Neural crest cell (in vitro differentiated cells): ENCODE measurements around the gene LYSMD2. TPM values are rescaled to one million over a fixed set of nuclear protein-coding genes. Genes with fewer than 3 reads are reported as not detected.
A peak's percentile ranks its signal among the peaks of the same experiment; 100 is the strongest.

ENCODE experiments used
- DNase-seq: peaks from one replicate; pipeline ENCODE4 v3.0.0; 2021; ENCODE audit warnings: low read depth, mixed read lengths, low spot score
- H3K27ac Mint-ChIP-seq: one replicate; pipeline ENCODE4 v1.8.0; 2021; ENCODE audit warnings: mild to moderate bottlenecking, mixed read lengths; ENCODE audit not compliant: unreplicated experiment
- H3K27me3 Mint-ChIP-seq: 2 replicates; pipeline ENCODE4 v1.8.0; 2021; ENCODE audit warnings: low read depth, mild to moderate bottlenecking, mixed read lengths
- H3K36me3 Mint-ChIP-seq: 2 replicates; pipeline ENCODE4 v1.8.0; 2021; ENCODE audit warnings: low read depth, mild to moderate bottlenecking, mixed read lengths
- H3K4me1 Mint-ChIP-seq: 2 replicates; pipeline ENCODE4 v1.8.0; 2021; ENCODE audit warnings: mixed read lengths
- H3K4me3 Mint-ChIP-seq: one replicate; pipeline ENCODE4 v1.8.0; 2021; ENCODE audit warnings: mild to moderate bottlenecking, mixed read lengths
- H3K9me3 Mint-ChIP-seq: 2 replicates; pipeline ENCODE4 v1.8.0; 2021; ENCODE audit warnings: mixed read lengths
- total RNA-seq: library from RNA; stranded (reverse); gene quantifications from 2 replicates; pipeline ENCODE4 v1.2.1, GENCODE V29; 2021
- TF ChIP-seq, protein P1 (sequence below): fragments of 200-600 bp; sonication (generic); conservative IDR thresholded peaks from 2 replicates; pipeline ENCODE4 v1.5.0; 2021; ENCODE audit warnings: antibody characterized with exemption, mild to moderate bottlenecking

LYSMD2 gene
- total RNA-seq, 1 donor from 2014 or later, result 2.4 TPM

DNA sequence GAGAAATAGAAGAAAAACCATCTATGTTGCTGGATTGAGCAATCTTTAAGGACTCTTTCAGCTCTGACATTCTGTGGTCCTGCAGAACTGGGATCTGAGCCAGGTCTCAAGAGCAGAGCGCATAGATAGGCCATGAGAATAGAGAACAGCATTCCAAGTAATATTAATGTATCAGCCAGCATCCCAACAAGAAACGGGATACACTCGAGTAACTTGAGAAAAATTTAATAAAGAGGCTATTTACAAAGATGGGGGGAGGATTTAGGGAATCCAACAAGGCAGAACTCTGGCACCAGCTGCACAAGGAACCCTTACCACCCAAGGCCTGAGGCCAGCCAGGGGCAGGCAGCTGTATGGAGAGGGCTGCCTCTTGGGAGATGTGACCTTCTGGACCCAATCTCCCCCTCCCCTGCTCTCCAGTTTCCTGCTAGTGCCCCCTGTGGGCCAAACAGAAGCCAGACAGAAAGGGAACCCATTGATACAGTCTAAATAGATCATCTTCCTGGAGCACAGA, 22.2 kb upstream of the LYSMD2 start:
- TF ChIP-seq, protein P1, sequence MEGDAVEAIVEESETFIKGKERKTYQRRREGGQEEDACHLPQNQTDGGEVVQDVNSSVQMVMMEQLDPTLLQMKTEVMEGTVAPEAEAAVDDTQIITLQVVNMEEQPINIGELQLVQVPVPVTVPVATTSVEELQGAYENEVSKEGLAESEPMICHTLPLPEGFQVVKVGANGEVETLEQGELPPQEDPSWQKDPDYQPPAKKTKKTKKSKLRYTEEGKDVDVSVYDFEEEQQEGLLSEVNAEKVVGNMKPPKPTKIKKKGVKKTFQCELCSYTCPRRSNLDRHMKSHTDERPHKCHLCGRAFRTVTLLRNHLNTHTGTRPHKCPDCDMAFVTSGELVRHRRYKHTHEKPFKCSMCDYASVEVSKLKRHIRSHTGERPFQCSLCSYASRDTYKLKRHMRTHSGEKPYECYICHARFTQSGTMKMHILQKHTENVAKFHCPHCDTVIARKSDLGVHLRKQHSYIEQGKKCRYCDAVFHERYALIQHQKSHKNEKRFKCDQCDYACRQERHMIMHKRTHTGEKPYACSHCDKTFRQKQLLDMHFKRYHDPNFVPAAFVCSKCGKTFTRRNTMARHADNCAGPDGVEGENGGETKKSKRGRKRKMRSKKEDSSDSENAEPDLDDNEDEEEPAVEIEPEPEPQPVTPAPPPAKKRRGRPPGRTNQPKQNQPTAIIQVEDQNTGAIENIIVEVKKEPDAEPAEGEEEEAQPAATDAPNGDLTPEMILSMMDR, result no peak
- Mint-ChIP-seq H3K27ac (no peak overlapping the region), H3K4me1 (peaks cover 17% of the 10 kb centered on the region), H3K4me3 (no peak overlapping the region), H3K27me3 (no peaks in the 10 kb centered on the region), H3K36me3 (peaks cover 4% of the 10 kb centered on the region), H3K9me3 (no peaks in the 10 kb centered on the region)
- no peak for DNase-seq

DNA sequence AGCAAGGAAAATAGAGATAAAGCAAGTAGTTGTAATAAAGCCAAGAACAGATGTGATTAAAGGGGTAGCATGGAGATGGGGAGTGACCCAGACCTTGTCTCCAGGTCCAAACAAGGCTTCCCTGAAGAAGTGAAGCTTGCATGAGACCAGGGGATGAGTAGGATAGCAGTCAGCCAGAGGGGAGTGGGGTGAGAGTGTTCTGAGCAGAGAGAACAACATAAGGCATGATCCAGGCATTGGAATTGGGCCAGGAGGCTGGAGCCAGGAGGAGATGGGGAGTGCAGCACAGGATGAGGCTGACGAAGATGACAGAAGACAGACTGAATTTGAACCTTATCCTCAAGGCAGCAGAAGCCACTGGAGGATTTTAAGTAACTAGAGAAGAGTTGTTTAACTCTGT, 21.2 kb upstream of the LYSMD2 start:
- Mint-ChIP-seq H3K9me3 (no peaks in the 10 kb centered on the region), H3K27me3 (peaks cover 5% of the 10 kb centered on the region), H3K4me3 (no peak overlapping the region), H3K27ac (no peak overlapping the region), H3K36me3 (peaks cover 4% of the 10 kb centered on the region), H3K4me1 (peaks cover 11% of the 10 kb centered on the region)
- no peak for DNase-seq
- TF ChIP-seq, protein P1, result no peak

DNA sequence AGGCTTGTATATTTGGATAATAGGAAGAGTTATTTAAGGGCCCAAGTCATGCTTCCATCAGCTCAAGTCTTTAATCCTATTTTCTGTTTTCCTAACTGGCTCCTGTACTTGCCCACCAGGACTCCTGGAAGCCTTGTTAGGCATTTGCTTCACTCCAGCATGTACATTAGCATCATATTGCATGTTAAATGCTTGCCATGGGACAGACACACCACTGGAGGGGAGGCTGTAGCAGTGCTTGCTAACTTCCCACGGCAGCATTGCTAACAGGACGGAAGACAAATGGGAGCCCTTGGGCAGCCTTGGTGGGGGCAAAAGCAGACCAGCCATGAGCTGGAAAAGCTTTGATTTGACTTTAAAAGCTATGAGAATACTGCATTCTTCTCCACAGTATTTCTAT, 20.0 kb upstream of the LYSMD2 start:
- H3K36me3 Mint-ChIP-seq, result peaks cover 4% of the 10 kb centered on the region
- peak overlapping the region; percentile 50 for H3K4me3 Mint-ChIP-seq
- H3K4me1 Mint-ChIP-seq, result peaks cover 23% of the 10 kb centered on the region
- TF ChIP-seq, protein P1, result no peak
- H3K9me3 Mint-ChIP-seq, result no peaks in the 10 kb centered on the region
- no peak for DNase-seq
- H3K27ac Mint-ChIP-seq, result no peak overlapping the region
- H3K27me3 Mint-ChIP-seq, result peaks cover 15% of the 10 kb centered on the region

DNA sequence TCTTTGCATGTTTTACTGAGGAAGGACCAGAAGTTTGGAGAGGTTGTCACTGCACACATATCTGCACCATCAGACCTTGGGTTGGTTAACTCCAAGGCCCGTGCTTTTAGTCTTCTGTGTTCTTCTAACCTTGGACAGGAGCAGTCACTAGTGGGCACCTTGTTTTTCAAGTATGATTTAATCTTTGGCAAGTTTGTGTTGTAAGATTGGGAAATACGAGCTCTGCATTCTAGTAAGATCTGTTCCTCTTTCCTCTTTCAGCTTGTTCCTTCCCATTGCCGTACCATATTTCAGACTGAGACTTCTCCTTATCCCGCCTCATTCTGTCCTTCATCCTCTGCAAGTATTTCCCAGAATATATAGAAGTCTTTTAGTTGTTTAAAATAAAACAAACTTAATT, 19.0 kb upstream of the LYSMD2 start:
- Mint-ChIP-seq H3K36me3 (peaks cover 4% of the 10 kb centered on the region), H3K4me3 (no peak overlapping the region), H3K27me3 (peaks cover 22% of the 10 kb centered on the region), H3K9me3 (no peaks in the 10 kb centered on the region), H3K4me1 (peaks cover 28% of the 10 kb centered on the region), H3K27ac (no peak overlapping the region)
- DNase-seq, result no peak
- TF ChIP-seq, protein P1, result no peak

DNA sequence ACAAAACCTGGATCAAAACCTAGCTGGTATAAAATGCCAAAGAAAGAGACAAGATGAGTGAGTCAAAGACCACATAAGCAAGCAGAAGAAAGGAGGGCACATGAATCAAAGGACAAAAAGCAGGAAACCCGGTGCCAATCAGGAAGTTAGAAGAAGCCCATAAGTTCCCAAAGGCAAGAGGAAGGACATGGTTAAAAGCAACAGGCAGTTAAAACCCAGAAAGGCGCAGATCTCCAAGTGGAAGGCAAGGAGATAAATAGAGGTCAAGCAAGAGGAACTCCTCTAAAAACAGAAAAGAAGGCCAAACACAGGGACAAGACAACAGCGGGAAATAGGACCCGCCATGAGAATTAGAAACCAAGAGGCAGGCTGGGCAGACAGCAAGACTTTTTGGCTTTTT, 18.3 kb upstream of the LYSMD2 start:
- H3K9me3 Mint-ChIP-seq, result no peaks in the 10 kb centered on the region
- TF ChIP-seq, protein P1, result no peak
- peaks cover 4% of the 10 kb centered on the region for H3K36me3 Mint-ChIP-seq
- DNase-seq, result no peak
- H3K4me3 Mint-ChIP-seq, result no peak overlapping the region
- H3K27ac Mint-ChIP-seq, result no peak overlapping the region
- peaks cover 29% of the 10 kb centered on the region for H3K4me1 Mint-ChIP-seq
- H3K27me3 Mint-ChIP-seq, result peaks cover 26% of the 10 kb centered on the region
